CD4-positive, alpha-beta T cell treated with Interleukin-6 for 4 hours (primary cell): Measurements from ENCODE around the gene INHBC.
"Not testable (repeated sequence)": the region's sequence is repeated elsewhere in the genome, so short reads cannot be mapped to it uniquely, and the experiment has no call there.

ENCODE experiments used
- DNase-seq: peaks from one replicate; pipeline ENCODE4 v3.0.0-alpha.2; 2020; ENCODE audit warnings: mixed read lengths

INHBC gene

GRCh38 chr12:57434517-57435223 lies at the start of gene INHBC:
Gene INHBC, plus strand, starts transcription at chr12:57434784. Its CDS starts 103 bp downstream, at chr12:57434887.
- DNase-seq, result no peak

DNA sequence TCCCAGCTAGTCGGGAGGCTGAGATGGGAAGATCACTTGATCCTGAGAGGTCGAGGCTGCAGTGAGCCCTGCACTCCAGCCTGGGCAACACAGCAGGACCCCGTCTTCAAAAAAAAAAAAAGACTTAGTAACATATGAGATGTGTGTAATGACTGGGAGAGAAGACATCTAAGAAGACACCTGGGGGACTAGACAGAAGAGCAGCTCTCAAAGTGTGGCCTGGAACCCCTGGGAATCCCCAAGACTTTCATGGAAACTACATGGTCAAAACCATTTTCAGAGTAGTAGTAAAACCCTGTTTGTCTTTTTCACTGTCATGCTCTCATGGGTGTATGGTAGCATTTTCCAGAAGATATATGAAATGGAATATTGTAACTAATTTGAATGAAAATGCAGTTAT lies 49.0 kb upstream of the INHBC start:
- DNase-seq, result no peak

GRCh38 chr12:57386187-57386720 lies 48.3 kb upstream of the INHBC start:
- no peak for DNase-seq

DNA sequence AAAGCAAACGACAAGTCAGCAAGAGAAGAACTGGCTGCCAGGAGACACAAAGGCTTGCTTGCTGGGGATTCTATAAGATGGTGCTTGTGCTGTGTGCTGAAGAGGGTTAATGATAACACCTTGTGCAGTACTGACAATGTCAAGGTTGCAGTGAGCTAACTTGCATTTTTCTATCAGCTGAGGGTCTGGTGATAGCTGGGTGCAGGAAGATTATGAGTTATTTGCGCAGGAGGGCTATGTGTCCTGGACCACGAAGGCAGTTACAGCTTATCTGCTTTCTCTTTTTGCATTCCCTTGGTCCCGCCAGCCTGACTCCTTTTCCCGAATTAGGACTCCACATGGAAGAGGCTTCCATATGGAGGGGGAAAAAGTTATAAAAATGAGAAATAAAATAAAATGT lies 46.2 kb upstream of the INHBC start:
- DNase-seq, result no peak

GRCh38 chr12:57389033-57389432 lies 45.6 kb upstream of the INHBC start:
- DNase-seq, result no peak

DNA sequence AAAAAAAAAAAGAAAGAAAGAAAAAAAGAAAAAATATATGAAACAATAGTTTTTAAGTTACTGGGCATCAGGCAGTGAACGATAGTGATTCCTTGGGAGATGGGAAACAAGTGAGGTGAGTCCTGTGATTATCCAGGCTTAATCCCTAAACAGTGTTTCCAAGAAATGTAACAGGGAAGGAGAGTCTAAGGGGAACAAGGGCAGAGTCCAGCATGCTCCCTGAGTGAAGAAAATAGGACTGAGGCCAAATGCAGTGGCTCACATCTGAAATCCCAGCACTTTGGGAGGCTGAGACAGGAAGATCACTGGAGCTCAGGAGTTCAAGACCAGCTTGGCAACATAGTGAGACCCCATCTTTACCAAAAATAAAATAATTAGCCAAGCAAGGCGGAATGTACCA lies 44.4 kb upstream of the INHBC start:
- DNase-seq, result no peak

DNA sequence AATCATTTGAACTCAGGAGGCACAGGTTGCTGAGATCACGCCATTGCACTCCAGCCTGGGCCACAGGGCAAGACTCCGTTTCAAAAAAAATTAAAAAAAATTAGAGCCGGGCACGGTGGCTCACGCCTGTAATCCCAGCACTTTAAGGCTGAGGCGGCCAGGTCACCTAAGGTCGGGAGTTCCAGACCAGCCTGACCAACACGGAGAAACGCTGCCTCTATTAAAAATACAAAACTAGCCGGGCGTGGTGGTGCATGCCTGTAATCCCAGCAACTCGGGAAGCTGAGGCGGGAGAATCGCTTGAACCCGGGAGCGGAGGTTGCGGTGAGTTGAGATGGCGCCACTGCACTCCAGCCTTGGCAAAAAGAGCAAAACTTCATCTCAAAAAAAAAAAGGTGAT lies 39.5 kb upstream of the INHBC start:
- DNase-seq, result no peak

- no peak for DNase-seq
Observed at GRCh38 chr12:57397441-57397840, 37.1 kb upstream of the INHBC start.

DNA sequence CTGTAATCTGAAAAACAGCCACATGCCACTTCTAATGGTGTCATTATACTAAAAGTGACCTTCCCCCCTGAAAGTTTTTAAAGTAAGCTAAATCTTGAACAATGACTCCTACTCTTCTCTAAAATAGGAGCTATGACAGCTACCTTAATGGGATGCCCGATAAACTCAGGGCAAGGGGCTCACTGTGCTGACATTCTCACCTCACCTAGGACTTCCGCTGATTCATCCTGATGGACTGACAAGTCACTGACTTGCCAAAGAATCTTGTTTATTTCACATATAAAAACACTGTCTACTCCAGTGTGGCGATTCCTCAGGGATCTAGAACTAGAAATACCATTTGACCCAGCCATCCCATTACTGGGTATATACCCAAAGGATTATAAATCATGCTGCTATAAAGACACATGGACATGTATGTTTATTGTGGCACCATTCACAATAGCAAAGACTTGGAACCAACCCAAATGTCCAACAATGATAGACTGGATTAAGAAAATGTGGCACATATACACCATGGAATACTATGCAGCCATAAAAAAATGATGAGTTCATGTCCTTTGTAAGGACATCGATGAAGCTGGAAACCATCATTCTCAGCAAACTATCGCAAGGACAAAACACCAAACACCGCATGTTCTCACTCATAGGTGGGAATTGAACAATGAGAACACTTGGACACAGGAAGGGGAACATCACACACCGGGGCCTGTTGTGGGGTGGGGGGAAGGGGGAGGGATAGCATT lies 34.7 kb upstream of the INHBC start:
- DNase-seq, result not testable (repeated sequence)

- DNase-seq, result no peak
Observed at GRCh38 chr12:57401165-57401564, 33.4 kb upstream of the INHBC start.

- not testable (repeated sequence) for DNase-seq
Observed at GRCh38 chr12:57402156-57402555, 32.4 kb upstream of the INHBC start.

- no peak for DNase-seq
Observed at GRCh38 chr12:57404966-57405640, 29.5 kb upstream of the INHBC start.

DNA sequence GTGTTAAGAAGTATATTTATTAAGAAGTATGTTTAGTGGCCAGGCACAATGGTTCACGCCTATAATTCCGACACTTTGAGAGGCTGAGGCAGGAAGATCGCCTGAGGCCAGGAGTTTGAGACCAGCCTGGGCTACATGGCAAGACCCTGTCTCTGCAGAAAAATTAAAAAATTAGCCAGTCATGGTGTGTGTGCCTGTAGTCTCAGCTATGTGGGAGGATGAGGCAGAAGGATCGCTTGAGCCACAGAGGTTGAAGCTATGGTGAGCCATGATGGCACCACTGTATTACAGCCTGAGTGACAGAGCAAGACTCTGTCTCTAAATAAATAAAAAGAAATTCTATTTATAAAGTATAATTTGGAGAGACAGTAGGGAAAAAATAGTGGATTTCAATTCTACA lies 24.1 kb upstream of the INHBC start:
- no peak for DNase-seq

DNA sequence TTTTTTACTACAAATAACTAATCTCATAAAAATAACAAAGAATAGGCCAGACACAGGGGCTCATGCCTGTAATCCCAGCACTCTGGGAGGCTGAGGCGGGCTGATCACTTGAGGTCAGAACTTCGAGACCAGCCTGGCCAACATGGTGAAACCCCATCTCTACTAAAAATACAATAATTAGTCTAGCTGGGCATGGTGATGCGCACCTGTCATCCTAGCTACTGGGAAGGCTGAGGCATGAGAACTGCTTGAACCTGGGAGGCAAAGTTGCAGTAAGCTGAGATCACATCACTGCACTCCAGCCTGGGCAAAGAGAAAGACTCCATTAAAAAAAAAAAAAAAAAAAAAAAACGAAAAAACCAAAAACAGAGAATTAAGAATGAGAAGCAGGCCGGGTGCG lies 20.4 kb upstream of the INHBC start:
- not testable (repeated sequence) for DNase-seq

DNA sequence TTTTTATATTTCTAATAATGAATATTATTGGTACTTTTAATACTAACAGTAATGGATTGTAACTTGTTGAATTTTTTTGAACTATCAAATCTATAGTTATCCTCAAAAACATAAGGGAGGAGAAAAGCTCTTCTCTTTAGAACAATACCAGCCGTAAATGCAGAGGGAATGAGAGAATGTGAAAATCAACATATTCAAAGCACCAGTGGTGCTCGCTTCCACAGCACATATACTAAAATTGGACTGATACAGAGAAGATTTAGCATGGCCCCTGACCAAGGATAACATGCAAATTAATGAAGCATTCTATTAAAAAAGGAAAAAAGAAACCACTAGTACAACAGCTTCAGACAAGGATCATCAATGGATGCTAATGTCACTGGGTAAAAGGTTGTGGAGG lies 19.5 kb upstream of the INHBC start:
- no peak for DNase-seq

GRCh38 chr12:57416039-57416996 lies 18.3 kb upstream of the INHBC start:
- DNase-seq, result no peak

DNA sequence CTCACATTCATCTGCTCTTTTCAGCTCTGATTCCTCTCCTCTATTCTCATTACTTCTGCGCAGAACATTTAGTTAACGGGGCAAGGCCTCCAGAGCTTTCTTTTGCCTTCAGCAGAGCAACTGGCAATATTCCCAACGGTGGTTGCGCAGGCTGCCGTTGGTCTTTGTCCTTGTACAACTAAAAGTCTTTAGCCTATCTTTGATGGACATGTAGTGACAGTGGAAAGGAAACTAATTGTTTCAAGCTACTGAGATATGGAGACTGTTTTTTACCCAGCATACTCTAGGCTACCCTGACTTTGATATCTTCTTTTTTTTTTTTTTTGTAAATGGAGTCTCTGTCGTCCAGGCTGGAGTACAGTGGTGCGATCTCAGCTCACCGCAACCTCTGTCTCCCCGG lies 16.3 kb upstream of the INHBC start:
- no peak for DNase-seq

DNA sequence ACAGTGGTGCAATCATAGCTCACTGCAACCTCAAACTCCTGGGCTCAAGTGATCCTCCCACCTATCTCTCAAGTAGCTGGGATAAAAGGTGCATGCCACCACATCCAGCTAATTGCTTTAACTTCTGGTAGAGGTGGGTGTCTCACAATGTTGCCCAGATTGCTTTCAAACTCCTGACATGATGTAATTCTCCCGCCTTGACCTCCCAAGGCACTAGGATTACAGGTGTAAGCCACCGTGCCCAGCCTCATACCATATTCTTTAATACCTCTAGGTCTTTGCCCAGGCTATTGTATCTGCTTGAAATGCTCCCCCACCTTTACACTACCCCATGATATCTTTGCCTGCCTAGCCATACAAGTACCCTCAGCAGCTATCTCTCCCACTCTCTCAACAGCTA lies 15.1 kb upstream of the INHBC start:
- DNase-seq, result no peak

DNA sequence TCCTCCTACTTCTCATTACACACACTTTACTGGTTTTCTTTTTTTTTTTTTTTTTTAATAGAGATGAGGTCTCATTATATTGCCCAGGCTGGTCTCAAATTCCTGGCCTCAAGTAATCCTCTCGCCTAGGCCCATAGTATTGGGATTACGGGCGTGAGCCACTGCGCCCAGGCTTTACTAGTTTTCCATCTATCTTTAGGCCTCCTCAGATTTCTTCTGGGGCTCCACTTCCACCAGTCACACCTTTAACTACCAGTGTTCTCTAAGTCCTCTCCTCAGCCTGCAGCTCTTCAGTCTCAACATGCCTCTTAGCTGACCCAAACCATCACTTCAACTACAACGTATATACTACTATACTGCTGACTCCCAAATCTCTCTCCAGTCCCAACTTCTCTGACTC lies 14.1 kb upstream of the INHBC start:
- no peak for DNase-seq

GRCh38 chr12:57426948-57427347 lies 7.6 kb upstream of the INHBC start:
- DNase-seq, result not testable (repeated sequence)

DNA sequence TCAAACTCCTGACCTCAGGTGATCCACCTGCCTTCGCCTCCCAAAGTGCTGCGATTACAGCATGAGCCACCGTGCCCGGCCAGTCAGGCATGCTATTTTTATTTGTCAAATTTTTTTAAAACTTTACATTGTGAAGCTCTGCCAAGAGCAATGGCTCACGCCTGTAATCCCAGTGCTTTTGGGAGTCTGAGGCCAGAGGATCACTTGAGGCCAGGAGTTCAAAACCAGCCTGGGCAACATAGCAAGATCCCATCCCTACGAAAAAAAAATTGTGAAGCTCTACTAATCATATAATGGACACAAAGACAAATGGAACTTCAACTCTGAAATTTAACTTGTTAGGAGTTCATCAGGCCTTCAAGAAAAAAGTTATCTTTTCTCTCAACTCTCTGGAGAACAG lies 5.6 kb upstream of the INHBC start:
- DNase-seq, result no peak

- DNase-seq, result no peak
Observed at GRCh38 chr12:57429473-57430111, 5.0 kb upstream of the INHBC start.
